K562 (cell line): Measurements from ENCODE around the gene TEX261. TPM values are rescaled to one million over a fixed set of nuclear protein-coding genes. Genes with fewer than 3 reads are reported as not detected.

Experiments
- ATAC-seq: fragments of 200-7000 bp; cut with Tn5 transposase; 3 replicates; pipeline ENCODE4 v1.9.1; 2020; ENCODE audit warnings: moderate library complexity
- BruUV-seq: library from RNA; stranded (reverse); fragments of 400-500 nt; replicated peaks from 2 replicates; lab custom pipeline; 2021; lab: Mats Ljungman, UMichigan
- CTCF ChIA-PET: fragments of 300-600 bp; formaldehyde crosslinking; extraction: SDS; loops from one replicate; lab custom pipeline; 2021; ENCODE audit warnings: low intra/inter-chr PET ratio; lab: Yijun Ruan, JAX
- POLR2A ChIA-PET: fragments of 300-600, 350-650 bp; sonication (Branson Sonifier 250); formaldehyde crosslinking; extraction: SDS; loops from one replicate; lab custom pipeline; 2021; ENCODE audit warnings: antibody characterized with exemption, inconsistent platforms; lab: Yijun Ruan, JAX
- DNase-seq, 4 experiments: peaks; one replicate each; pipeline versions ENCODE4 v3.0.0 to v3.0.0-alpha.2; 2011 to 2018; ENCODE audit warnings: low spot score in 3 of 4, mixed read lengths in 3 of 4; ENCODE audit errors: extremely low read depth in 1 of 4
- FAIRE-seq: peaks from 2 replicates; lab custom pipeline; 2011; peaks lifted over from hg19 to GRCh38; lab: Jason Lieb, UNC
- H2AFZ ChIP-seq: 2 replicates; pipeline ENCODE4 v1.6.0; 2011; ENCODE audit warnings: low read depth, low read length, control low read depth, inconsistent platforms
- H3K27ac ChIP-seq: fragments of 200-600 bp; 3 replicates; pipeline ENCODE4 v1.8.0; 2011; ENCODE audit warnings: low read depth, mild to moderate bottlenecking, control low read depth, inconsistent platforms, low read length, moderate library complexity, mixed read lengths; ENCODE audit errors: extremely low read depth
- H3K27me3 ChIP-seq, 2 experiments: fragments of 300-600 bp in 1 of 2; 2 replicates in 1 of 2; 3 replicates in 1 of 2; pipeline versions ENCODE4 v1.6.0 to v1.8.0; 2011; ENCODE audit warnings: inconsistent platforms in 2 of 2, low read length in 2 of 2, mild to moderate bottlenecking in 1 of 2, mixed read lengths in 1 of 2, moderate library complexity in 1 of 2; ENCODE audit not compliant: control insufficient read depth in 2 of 2, insufficient read depth in 2 of 2
- H3K36me3 ChIP-seq: fragments of 300-600 bp; 3 replicates; pipeline ENCODE4 v1.8.0; 2011; ENCODE audit warnings: mild to moderate bottlenecking, low read length, inconsistent platforms; ENCODE audit not compliant: control insufficient read depth, insufficient read depth
- H3K4me1 ChIP-seq, 2 experiments: fragments of 200-600 bp in 1 of 2; replicated peaks in 1 of 2; 2 replicates in 1 of 2; 3 replicates in 1 of 2; pipeline versions ENCODE4 v1.5.1 to v1.8.0; 2011; ENCODE audit warnings: inconsistent platforms in 2 of 2, low read length in 2 of 2, mild to moderate bottlenecking in 1 of 2, mixed read lengths in 1 of 2, moderate library complexity in 1 of 2; ENCODE audit not compliant: control insufficient read depth in 2 of 2, insufficient read depth in 2 of 2
- H3K4me2 ChIP-seq: 2 replicates; pipeline ENCODE4 v1.6.1; 2011; ENCODE audit warnings: low read length, control low read depth, inconsistent platforms, mixed read lengths; ENCODE audit not compliant: insufficient read depth
- H3K4me3 ChIP-seq: fragments of 200-600 bp; sonication (generic), shearing (Covaris generic); 2 replicates; pipeline ENCODE4 v1.5.1; 2016; ENCODE audit warnings: control low read depth, inconsistent platforms
- H3K79me2 ChIP-seq: fragments of 200-600 bp; 3 replicates; pipeline ENCODE4 v1.8.0; 2011; ENCODE audit warnings: low read length, inconsistent platforms; ENCODE audit not compliant: control insufficient read depth, insufficient read depth
- H3K9ac ChIP-seq, 2 experiments: 2 replicates each; pipeline versions ENCODE4 v1.6.0 to v1.6.1; 2011; ENCODE audit warnings: low read depth in 2 of 2, low read length in 2 of 2, control low read depth in 1 of 2, inconsistent platforms in 1 of 2, mild to moderate bottlenecking in 1 of 2, mixed read lengths in 1 of 2; ENCODE audit not compliant: insufficient read depth in 1 of 2
- H3K9me1 ChIP-seq: one replicate; pipeline ENCODE4 v1.6.0; 2011; ENCODE audit warnings: inconsistent platforms, mild to moderate bottlenecking, low read length, moderate library complexity; ENCODE audit not compliant: control insufficient read depth, insufficient read depth
- H3K9me3 ChIP-seq: replicated peaks from 2 replicates; pipeline ENCODE4 v1.5.1; 2011; ENCODE audit warnings: low read depth, low read length, inconsistent platforms; ENCODE audit not compliant: control insufficient read depth, insufficient read depth
- H4K20me1 ChIP-seq: replicated peaks from 2 replicates; pipeline ENCODE4 v1.6.1; 2011; ENCODE audit warnings: low read length, inconsistent platforms, mixed read lengths; ENCODE audit not compliant: control insufficient read depth, insufficient read depth
- NFE2 ChIP-seq: IDR thresholded peaks from 2 replicates; pipeline ENCODE4 v1.6.1; 2014; ENCODE audit warnings: antibody characterized with exemption, low read depth
- WGBS: fragments of 100-300 bp; shearing (Covaris generic); methylation state at CpG from one replicate; pipeline ENCODE4 v1.1.6; 2016; ENCODE audit warnings: low coverage, mixed read lengths; ENCODE audit not compliant: insufficient coverage; ENCODE audit errors: missing lambda C conversion rate; 5-methylcytosine and 5-hydroxymethylcytosine counted together
- in situ Hi-C: fragments of 300-500 bp; cut with MboI; formaldehyde crosslinking; loops from 4 replicates; pipeline ENCODE4 v1.15.0; 2018; ENCODE audit warnings: inconsistent platforms, mixed read lengths
- intact Hi-C: fragments of 100-400 bp; cut with micrococcal nuclease; formaldehyde crosslinking; loops from 2 replicates; pipeline ENCODE4 v1.14.2; 2022
- polyA plus RNA-seq, 8 experiments: library from polyadenylated mRNA; depleted of rRNA in 4 of 8; stranded (reverse) in 5 of 8; unstranded in 3 of 8; fragments of >200 nt; fragmentation: Nextera tagmentation in 2 of 8; fragmentation: Illumina TruSeq in 1 of 8; extraction: Ambion mirVana in 2 of 8; extraction: Trizol in 1 of 8; gene quantifications; 2 replicates each; pipeline versions ENCODE4 v1.2.1 to v1.2.3, GENCODE V29; 2011 to 2014; ENCODE audit warnings: inconsistent platforms in 1 of 8, missing spikeins in 1 of 8
- total RNA-seq, 7 experiments: library from RNA; depleted of rRNA in 6 of 7; stranded (reverse); fragments of >200 nt in 6 of 7; fragmentation: Illumina TruSeq in 2 of 7; extraction: Trizol in 2 of 7; gene quantifications; 2 replicates each; pipeline versions ENCODE4 v1.2.1 to v1.2.3, GENCODE V29; 2011 to 2021; ENCODE audit warnings: low replicate concordance in 1 of 7
- TF ChIP-seq, protein P1 (sequence below): sonication (generic); formaldehyde crosslinking; IDR thresholded peaks from 2 replicates; pipeline ENCODE4 v1.8.0; 2022; ENCODE audit warnings: missing genetic modification reagents, mild to moderate bottlenecking, borderline replicate concordance

TEX261 gene
- total and polyA plus RNA-seq, 9 of the 15 experiments (the other 6 are each of a cell fraction or from before 2014, with no cell fraction given): 11.9 to 110 (median 51.9) TPM

DNA sequence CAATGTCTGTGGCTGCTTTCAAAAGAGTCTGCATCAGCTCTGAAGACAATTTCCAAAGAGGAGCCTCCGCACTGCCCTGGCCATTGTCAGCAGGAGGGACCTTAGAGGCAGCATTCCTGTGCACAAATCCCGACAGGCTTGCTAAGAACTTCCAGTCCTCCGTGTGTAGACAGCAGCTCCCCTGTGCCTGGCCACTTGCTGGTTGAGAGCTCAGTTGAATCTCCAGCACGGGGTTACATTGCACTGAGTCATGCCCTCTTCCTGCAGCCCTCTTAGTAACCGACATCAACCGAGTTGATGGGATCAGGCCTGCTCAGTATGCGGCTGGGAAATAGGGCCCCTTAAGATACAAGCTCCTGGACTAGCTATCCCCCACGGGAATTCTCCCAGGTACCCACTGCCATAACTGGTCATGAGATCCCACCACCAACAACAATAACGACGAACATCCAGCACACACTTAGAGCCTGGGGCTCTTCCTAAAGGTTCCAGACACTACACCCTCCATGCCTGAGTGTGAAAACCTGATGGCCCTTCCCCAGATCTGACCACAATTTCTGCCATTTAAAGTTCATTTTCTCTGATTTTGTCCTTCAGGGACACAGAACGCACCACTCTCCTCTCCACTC, 47.0 kb downstream of the TEX261 start:
- H3K9me3 ChIP-seq: no peaks in the 10 kb centered on the region
- FAIRE-seq: no peak
- H3K4me3 ChIP-seq: peak overlapping the region; percentile 4
- H3K4me1 ChIP-seq: peaks cover 2 to 11% of the 10 kb centered on the region in 2 experiments; a peak in 3 of 5 replicates
- TF ChIP-seq, protein P1, sequence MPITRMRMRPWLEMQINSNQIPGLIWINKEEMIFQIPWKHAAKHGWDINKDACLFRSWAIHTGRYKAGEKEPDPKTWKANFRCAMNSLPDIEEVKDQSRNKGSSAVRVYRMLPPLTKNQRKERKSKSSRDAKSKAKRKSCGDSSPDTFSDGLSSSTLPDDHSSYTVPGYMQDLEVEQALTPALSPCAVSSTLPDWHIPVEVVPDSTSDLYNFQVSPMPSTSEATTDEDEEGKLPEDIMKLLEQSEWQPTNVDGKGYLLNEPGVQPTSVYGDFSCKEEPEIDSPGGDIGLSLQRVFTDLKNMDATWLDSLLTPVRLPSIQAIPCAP (CRISPR knock-in tag): no peak
- TF ChIP-seq NFE2: 0 out of 2 replicates have a peak, but pooled peaks have one; percentile 29
- TF ChIP-seq, all 486 proteins: peak for 1
- ChIA-PET CTCF (interaction anchor here (0.6 to 4.2 kb wide), 11 partner anchors 26 to 606 kb away, joined by 3 to 48 read pairs (median 3); partner anchors contain the start of gene FIGLA), POLR2A (interaction anchor here (0.6 to 1.5 kb wide), 4 partner anchors 15 to 84 kb away, joined by 3 to 5 read pairs (median 4); no protein-coding TSS in a partner anchor)
- Histone ChIP-seq H2AFZ (peak overlapping the region; percentile 89), H4K20me1 (no peaks in the 10 kb centered on the region), H3K27ac (no peak overlapping the region), H3K36me3 (no peaks in the 10 kb centered on the region), H3K79me2 (no peaks in the 10 kb centered on the region), H3K9me1 (no peaks in the 10 kb centered on the region), H3K9ac (peak overlapping the region in 1 of 2 experiments; percentile 30; a peak in 1 of 4 replicates), H3K4me2 (peak overlapping the region; percentile 79), H3K27me3 (peaks cover 0 to 20% of the 10 kb centered on the region in 2 experiments; a peak in 1 of 5 replicates)
- DNase-seq (peak in 1 of 4 experiments; percentile 39), ATAC-seq (peak; percentile 49)
- 17% methylated on average over 11 of the region's 11 CpGs for WGBS
- BruUV-seq: TSS peak; percentile 77
- in situ Hi-C loops: loop anchor here (5.0 to 10.0 kb wide), 4 partner anchors 80 to 633 kb away; partner anchors contain the start of gene FIGLA
- intact Hi-C loops: loop anchor here (1.0 to 10.0 kb wide), 5 partner anchors 76 to 643 kb away; partner anchors contain the start of gene FAM136A
